GM18511 (cell line): ENCODE data around the gene SPSB3.

Experiments used
- ATAC-seq: cut with Tn5 transposase; IDR thresholded peaks from one replicate; pipeline ENCODE4 v1.9.1; 2021; ENCODE audit warnings: mild to moderate bottlenecking, moderate library complexity; ENCODE audit not compliant: unreplicated experiment

The SPSB3 gene

DNA sequence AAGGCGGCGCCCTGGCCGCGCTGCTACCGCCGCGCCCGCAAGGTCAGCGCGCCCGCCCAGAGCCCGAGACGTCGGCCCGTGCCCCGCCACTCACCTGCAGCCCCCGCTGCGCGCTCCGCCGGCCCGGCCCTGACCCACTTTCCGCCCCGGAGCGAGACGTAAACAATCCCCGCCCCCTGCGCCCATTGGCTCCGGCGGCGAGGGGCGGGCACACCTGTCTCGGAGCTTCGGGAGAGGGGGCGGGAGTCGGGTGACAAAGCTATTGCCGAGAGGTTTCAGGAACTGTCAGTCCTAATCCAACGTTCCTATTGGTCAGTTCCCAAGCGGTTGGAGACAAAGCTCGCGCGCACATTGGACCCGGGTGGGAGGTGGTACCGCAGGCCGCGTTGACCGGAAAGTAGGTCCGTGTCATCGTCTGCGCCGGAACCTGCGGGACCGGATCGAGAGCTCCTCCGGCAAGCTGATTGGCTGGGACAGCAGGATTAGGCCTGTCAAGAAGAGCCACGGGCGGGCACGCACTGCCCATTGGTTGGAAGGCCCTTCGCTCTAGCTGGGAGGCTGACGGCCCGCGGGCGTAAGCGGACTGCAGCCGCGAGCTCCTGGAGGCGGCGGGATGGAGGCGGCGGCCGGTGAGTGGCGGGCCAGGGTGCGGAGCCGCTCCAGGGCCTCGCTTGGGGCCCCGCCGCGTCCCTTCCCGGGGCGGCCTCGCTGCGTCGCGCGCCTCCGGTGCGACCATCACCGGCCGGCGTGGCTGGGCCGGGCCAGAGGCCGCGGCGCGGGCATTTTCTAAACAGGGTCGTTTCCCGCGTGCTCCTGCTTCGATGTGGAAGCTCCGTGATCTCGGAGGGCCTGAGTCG is at the start of gene SPSB3, which contains the start of gene NUBP2:
Gene SPSB3, minus strand, starts transcription at position 164 of the 857 bp plus-strand sequence. CDS start 1,088 bp downstream, outside the sequence.
Gene NUBP2, plus strand, starts transcription at position 553 of the 857 bp plus-strand sequence. Its CDS starts 61 bp downstream, at position 614.
- peak; percentile 90 for ATAC-seq

DNA sequence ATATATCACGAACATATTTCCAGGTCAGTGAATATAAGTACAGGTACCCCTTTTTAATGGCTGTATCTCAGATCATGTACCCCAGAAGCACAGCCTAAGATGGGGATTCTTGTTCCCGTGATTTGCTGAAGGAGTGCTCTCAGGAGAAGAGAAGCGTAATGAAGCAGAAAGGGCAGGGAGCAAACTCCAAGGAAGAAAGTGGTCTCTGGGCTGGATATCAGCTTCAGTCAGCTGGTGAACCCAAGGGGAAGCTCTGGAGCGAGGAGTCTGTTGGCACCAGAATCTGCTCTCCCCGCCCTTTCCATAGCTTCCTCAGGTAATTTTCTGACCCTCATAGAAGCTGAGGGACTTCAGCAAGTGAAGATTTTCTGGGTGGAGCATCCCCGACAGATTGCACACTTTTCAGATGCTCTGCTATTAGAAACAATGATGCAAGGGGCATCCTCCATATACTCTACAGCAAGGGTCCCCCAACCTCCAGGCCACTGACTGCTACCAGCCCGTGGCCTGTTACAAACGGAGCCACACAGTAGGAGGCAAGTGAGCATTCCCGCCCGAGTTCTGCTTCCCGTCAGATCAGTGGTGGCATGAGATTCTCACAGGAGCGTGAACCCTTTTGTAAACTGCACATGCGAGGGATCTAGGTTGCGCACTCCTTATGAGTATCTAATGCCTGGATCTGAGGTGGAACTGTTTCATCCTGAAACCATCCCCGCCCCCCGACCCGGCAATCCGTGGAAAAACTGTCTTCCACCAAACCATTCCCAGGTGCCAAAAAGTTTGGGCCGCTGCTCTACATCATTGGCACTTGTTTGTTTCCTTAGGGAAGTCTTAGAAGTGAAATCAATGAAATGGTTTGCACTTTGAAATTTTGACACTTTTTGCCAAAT is 49.1 kb upstream of the SPSB3 start:
- no peak for ATAC-seq

DNA sequence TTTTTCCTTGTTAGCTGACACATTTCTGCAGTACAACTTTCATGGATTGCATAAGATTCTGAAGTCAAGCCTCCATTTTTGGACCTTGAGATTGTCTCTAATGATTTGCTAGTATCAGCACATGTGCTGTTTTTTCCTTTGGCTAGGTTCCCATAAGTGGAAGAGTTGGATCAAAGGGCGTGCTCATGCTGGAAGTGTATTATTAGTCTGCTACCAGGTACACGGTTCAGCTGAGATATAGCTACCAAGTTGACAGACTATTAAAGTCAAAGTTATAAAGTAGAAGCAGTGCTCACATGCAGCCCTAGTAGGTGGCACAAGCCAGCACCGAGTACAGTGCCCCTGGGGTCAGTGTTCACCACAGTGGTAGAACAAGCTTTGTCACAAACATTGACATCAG is 47.8 kb upstream of the SPSB3 start:
- ATAC-seq, result no peak

DNA sequence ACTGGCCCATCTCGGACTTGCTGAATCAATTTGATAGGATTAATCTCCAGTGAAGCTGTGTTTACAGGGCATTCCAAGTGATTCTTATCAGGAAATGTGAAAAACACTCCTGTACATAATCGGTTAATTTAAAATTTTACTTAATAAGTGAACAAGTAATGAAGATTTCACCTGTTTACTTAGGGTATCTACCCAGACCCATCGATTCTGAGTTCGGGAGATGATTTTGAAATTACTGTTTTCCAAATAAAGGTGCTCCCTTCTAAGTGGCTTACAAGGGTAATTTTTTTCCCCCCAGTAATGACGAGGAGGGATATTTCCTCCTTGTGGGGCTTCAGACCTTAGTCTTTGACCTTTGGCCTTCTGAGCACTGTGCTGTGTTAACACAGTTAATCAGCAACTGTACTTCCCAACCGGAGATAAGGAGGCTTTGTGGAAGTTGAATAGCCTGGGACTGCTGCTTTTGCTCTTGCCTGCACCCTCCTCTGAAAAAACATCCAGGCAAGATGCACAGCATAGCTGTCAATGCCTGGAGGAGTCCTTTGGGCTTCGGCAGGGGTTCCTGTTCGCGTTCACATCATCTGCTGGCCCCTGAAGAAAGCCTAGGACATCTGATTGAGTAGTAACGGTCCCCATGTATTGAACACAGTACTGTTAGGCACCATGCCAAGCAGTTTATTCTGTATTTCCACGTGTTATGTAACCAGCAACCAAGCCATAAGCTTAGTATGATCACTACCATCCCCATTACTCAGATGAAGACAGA is 46.5 kb upstream of the SPSB3 start:
- no peak for ATAC-seq

DNA sequence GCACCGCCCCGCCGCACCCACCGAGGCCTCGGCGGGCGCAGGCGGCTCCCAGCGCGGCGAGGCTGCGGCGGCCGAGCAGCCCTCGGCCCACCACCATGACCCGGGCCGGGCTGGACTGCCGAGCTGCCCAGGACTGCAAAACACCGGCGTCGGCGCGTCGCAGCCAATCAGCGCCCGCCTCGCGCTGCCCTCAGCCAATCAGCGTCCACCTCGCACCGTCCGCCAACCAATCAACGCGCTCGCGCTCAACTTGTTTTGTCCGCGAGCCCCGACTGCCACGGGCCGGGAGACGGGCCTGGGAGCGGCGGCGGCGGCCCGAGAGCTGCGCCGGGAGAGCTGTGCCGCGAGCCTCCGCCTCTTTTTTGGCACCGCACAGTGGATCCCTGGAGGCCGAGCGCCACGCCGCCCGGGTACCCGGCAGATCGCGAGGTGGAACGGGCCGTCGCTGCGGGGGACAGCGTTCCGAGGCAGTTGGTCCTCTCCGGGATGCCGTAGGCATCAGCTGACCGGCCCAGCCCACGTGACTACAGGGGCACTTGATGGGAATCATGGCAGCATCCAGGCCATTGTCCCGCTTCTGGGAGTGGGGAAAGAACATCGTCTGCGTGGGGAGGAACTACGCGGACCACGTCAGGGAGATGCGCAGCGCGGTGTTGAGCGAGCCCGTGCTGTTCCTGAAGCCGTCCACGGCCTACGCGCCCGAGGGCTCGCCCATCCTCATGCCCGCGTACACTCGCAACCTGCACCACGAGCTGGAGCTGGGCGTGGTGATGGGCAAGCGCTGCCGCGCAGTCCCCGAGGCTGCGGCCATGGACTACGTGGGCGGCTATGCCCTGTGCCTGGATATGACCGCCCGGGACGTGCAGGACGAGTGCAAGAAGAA is 44.6 kb upstream of the SPSB3 start, which contains the start of the genes FAHD1 and HAGH:
Gene FAHD1, plus strand, starts transcription at position 516 of the 883 bp plus-strand sequence. Its CDS starts 33 bp downstream, at position 549.
Gene HAGH, minus strand, starts transcription at position 135 of the 883 bp plus-strand sequence. Its CDS starts 38 bp downstream, at position 97.
- peak; percentile 89 for ATAC-seq

DNA sequence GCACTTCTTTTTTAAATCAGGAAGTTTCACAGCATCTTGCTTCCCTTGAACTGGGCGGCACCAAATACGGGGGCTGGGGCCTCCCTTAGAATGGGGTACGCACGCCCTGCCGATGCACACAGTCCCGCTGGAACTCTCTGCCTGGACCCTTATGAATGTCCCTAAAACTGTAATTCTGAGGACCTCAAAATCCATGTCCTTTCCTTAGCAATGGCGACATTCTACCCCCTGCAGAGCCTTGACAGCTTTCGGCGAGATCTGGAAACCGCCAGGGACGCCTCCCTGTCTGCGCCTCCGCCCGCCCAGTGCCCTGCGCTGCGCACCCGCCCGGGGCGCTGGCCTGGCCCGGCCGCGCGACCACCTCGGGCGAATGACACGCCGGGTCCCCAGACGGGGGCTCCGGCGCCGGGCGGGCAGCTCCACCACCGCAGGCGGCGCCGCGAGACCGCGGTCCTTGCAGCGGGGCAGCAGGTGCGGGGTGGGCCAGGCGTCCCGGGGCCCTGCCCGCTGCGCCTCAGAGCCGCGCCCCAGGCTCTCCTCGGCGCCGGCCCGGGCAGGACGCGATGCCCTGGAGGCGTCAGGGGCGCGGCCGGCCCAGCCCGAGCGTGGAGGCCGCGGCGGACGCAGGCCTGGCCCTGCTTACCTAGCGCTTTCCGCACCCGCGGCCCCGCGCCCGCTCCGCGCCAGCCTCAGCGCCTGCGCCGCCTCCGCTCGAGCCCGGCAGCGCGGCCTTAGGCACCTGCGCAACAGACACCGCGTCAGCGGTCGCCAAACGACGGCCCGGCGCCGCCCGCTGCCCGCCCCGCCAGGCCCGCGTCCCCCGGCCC is 43.7 kb upstream of the SPSB3 start:
- peak; percentile 55 for ATAC-seq

DNA sequence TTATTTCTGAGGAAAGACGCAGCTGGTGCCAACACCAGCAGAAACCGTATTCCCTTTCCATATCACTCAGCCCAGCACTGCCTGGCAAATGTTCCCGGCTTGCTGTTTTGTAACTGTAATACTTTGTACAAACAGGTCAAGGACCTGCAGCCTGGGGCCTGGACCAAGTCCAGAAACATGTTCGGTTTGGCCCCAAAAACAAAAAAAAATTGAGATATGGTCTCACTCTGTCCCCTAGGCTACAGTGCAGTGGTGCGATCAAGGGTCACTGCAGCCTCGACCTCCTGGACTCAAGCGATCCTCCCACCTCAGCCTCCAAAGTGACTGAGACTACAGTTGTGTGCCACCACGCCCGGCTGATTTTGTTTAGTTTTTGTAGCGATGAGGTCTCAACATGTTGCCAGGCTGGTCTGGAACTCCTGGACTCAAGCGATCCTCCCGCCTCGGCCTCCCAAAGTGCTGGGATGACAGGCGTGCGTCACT is 43.1 kb upstream of the SPSB3 start:
- ATAC-seq, result no peak

DNA sequence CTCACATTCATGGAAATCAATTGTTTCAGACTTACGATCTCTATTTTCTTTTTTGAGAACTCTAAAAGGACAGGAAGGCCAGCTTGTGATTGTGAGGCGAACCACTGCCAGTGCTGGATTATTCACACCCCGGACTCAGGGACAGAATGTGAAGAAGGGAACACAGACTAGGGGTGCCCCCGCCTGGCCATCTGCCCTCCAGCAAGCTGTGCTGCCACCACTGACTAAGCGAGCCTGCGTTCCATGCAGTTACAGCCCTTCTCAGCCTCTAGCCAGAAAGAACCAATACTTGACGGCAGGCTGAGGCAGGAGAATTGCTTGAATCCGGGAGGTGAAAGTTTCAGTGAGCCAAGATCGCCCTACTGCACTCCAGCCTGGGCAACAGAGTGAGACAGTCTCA is 41.5 kb upstream of the SPSB3 start:
- ATAC-seq, result no peak

DNA sequence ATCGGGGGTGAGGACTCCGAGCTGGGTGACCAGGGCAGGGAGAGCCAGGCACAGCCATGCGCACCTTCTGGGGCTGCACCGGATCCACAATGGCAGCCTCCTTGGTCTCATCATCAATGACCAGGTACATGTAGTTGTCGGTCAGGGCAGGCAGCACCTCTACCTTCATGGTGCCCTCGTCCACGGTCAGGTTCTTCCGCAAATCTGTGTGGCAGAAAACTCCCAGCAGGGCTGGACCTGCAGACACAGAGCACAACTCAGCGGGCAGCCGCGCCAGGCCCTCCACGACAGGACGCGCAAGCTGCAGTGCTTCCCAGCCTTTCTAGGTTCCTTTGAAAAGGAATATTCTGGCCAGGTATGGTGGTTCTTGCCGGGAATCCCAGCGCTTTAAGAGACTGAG is 40.4 kb upstream of the SPSB3 start:
- no peak for ATAC-seq

DNA sequence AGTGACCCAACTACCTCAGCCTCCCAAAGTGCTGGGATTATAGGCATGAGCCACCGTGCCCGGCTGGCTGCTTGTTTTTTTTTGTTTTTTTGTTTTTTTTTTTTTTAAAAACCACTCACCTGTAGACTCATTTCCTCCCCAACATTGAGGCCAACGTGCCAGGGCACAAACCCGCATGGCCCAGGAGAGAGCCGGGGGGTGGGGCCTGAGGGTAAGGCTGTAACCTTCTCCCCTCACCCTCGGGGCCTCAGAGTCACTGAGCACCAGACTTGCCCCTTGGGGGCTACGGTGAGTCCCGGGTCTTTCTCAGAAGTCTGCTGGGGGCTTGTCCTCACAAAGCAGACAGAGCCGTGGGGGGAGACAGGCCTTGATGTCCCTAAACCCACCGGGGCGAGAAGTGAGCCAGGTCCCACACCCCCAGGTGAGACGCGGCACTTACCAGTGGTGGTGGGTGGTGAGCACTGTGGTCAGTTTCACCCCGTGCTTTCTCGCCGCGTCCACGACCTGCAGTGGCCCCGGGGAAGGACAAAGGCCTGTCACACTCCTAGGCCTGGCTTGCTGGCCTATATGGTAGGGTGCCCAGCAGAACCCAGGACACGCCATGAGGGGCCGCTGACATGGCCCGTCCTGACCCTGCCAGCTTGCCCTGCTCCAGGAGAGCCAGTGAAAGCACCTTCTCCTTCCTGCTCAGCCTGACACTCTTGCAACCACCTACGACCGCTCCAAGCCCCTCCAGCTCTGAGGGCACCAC is 39.7 kb upstream of the SPSB3 start:
- no peak for ATAC-seq

DNA sequence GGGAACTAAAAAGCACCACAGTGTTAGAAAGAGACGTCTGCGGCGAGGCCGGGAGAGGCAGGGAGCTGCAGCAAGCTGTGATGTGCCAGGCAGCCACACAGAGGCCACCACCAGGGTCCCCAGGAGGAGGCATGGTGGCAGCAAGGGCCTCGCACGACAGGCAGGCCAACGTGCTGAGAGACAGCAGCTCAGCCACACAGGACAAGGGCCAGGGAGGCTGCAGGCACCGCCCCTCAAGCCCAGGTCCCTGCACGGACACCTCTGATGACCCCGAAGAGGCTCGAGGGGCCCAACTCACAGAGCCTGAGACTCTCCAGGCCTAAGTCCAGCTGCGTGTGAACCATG is 38.5 kb upstream of the SPSB3 start:
- no peak for ATAC-seq

DNA sequence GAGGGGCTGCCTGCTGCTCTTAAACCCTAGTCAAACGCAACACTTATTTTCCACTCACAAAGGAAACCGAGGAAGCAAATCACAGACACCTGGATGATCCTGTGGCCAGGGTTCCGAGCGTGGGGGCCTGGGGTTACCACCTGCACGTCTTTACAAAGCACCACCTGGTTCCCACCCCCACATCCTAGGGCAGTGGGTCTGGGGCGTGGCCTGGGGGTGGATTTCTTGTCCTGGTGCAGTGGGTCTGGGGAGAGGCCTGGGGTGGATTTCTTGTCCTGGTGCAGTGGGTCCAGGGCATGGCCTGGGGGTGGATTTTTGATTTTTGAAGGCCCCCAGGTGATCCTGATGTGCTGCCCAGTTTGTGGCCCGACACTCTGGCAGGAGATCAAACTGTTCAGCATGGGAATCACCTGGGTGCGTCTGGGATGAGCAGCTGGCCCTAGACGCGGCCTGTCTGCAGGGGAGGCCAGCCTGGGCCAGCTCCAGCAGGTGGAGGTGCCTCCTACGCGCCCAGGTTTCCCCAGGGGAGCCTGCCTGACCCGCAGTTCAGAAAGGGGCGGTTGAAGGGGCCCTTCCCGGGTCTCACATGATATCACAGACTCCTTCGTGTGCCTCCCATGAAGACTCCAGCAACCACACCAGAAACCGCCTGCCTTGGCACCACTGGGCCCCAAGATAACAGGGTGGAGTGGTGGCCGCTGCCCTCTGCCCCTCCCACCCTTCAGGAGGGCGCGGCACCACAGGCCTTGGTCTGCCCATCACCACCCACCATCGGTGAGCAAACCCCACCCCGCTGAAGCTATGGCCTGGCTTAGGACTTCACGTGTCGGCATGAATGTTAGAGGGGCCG is 38.0 kb upstream of the SPSB3 start:
- ATAC-seq, result no peak

DNA sequence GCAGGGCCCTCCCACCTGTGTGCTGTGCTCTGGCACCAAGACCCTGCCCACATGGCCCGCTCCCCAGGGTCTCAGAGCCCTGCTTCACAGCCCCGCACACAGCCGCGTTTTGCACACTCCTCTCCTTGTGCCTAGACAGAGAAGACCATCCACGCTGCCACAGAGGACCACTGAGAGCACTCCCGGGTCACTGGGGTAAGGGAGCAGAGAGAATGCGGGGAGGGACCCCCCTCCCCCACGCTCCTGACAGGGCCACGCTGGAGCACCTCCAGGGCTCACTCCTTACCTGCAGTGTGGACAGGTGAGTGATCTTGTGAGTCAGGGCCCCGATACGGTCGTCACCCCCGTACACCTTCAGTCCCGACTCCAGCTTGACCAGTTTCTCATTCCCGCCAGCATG is 37.2 kb upstream of the SPSB3 start:
- ATAC-seq, result no peak

DNA sequence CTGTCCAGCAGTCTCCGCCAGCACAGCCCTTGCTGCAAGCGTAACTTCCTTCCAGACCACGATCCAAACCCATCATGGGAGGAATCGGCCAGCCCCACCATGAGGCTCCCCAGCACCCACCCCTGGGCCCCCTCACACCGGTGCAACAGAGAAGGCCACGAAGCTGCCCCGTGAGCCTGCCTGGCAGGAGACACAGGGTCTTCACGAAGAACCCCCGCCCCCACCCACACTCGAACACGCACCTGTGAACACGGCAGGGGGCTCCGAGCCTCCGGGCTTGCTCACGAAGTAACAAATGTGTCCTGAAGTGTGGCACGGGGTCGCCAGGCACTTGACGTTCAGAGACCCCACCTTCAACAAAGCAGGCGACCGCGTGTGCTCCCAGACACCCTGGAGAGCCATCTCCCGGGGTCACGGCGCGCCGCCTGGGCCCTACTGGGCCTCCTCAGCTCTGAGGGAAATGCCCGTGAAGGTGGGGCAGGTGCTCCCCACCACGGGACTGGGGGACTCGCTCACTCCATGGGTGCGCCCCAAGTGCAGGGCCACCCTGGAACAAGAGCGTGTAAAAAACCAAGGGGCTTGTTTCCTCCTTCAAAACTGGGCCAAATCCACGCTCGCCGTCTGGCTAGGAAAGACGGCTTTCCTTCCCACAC is 36.6 kb upstream of the SPSB3 start:
- ATAC-seq, result no peak

DNA sequence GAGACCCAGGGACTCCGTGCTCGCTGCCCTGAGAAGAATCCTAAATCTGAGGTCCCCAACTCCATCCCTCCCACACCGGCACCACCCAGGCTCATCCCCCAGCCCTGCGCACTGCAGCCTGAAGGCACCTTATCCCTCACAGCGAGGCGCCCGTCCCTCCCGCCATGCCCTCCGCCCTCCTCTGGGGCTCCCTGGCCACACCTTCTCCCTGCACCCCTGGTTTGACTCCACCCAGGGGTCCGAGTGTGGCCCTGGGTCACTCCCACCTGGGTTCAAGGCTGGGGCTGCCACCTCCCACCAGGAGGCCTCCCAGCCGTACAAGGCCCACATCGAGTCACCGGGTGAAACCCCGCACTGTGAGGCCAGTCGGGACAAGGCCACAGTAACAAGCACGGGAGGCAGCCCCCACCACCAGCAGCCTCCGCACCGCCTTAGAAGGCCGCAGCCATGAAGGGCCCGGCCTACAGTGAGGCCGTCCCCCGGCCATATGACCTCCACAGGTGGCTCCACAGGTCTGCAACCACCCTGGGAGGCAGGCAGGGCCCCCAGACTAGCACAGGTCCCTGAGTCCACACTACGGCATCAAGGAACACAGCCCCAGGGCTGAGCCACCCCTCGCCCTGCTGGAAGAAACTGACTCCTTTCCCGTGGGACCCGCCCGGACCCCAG is 36.0 kb upstream of the SPSB3 start:
- no peak for ATAC-seq

DNA sequence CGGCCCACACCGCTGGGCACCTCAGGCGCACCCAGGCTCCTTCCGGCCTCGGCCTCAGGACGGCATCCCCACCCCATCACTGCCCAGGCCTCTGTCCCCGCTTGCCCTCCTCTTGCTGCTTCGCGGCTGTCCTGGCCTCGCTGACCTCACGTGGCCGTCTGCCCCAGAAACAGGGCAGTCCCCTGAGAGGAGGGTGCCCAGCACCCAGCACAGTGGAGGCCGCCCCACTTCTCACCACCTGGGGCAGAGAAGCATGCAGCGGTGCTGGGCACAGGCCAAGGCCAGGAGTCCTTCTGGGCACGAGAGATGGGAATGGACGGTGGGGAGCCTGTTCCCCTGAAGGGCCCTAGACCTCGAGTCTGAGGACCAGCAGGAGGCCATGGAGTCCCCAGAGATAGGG is 35.3 kb upstream of the SPSB3 start:
- no peak for ATAC-seq
